ENCODE data around the gene TBC1D9B. TPM values are rescaled to one million over a fixed set of nuclear protein-coding genes. Genes with fewer than 3 reads are reported as not detected.

The TBC1D9B gene
- total and polyA plus RNA-seq, 2 experiments from 2014 or later: 55.7 to 78.8 TPM

GRCh38 chr5:179824745-179825112 lies 83.0 kb downstream of the TBC1D9B start:
- no peak overlapping the region for H3K9ac ChIP-seq
- H3K27me3 ChIP-seq (replicated peaks; ENCODE audit: insufficient read depth): no peaks in the 10 kb centered on the region
- H4K20me1 ChIP-seq (ENCODE audit: insufficient read depth): peaks cover 11% of the 10 kb centered on the region; the same call in 1 of the 2 replicates
- in situ Hi-C loops (cut with MboI): no loop called here
- no peak overlapping the region for H3K4me2 ChIP-seq (ENCODE audit: unreplicated experiment)
- WGBS, 2 experiments (ENCODE audit: low coverage in 1 of 2, low lambda C conversion rate in 2 of 2, missing lambda C conversion rate in 2 of 2): 90 to 96% methylated on average over 3 of the region's 3 CpGs
- H3K36me3 ChIP-seq (ENCODE audit: low read depth): peaks cover 42% of the 10 kb centered on the region
- TF ChIP-seq EZH2phosphoT487 (IDR thresholded peaks at IDR 0.05; ENCODE audit: insufficient read depth, low read depth) (no peak), EZH2 (IDR thresholded peaks at IDR 0.05; ENCODE audit: insufficient read depth, poor library complexity, severe bottlenecking) (no peak)
- no peak for DNase-seq
- no peak overlapping the region for H3K27ac ChIP-seq
- H3K79me2 ChIP-seq (ENCODE audit: insufficient read depth): peaks cover 70% of the 10 kb centered on the region
- no peak overlapping the region for H2AFZ ChIP-seq
- H3K9me2 ChIP-seq (ENCODE audit: insufficient read depth): no peaks in the 10 kb centered on the region
- peaks cover 18% of the 10 kb centered on the region for H3F3A ChIP-seq (ENCODE audit: insufficient read depth)
- no peaks in the 10 kb centered on the region for H3K9me3 ChIP-seq (ENCODE audit: low read depth)
- H3K4me1 ChIP-seq (ENCODE audit: insufficient read depth): peaks cover 21% of the 10 kb centered on the region
- H3K4me3 ChIP-seq: no peak overlapping the region

- H3K36me3 ChIP-seq (ENCODE audit: low read depth): peaks cover 37% of the 10 kb centered on the region
- 90% methylated on average over 21 of the region's 22 CpGs for WGBS, 2 experiments (ENCODE audit: low coverage in 1 of 2, low lambda C conversion rate in 2 of 2, missing lambda C conversion rate in 2 of 2)
- no peak overlapping the region for H3K4me2 ChIP-seq (ENCODE audit: unreplicated experiment)
- TF ChIP-seq EZH2phosphoT487 (IDR thresholded peaks at IDR 0.05; ENCODE audit: insufficient read depth, low read depth) (no peak), EZH2 (IDR thresholded peaks at IDR 0.05; ENCODE audit: insufficient read depth, poor library complexity, severe bottlenecking) (no peak)
- H3K9me3 ChIP-seq (ENCODE audit: low read depth): no peaks in the 10 kb centered on the region
- peaks cover 11% of the 10 kb centered on the region; the same call in 1 of the 2 replicates for H4K20me1 ChIP-seq (ENCODE audit: insufficient read depth)
- in situ Hi-C loops (cut with MboI): no loop called here
- H2AFZ ChIP-seq: no peak overlapping the region
- no peak overlapping the region for H3K4me3 ChIP-seq
- peaks cover 27% of the 10 kb centered on the region for H3K4me1 ChIP-seq (ENCODE audit: insufficient read depth)
- no peaks in the 10 kb centered on the region for H3K9me2 ChIP-seq (ENCODE audit: insufficient read depth)
- H3K27ac ChIP-seq: no peak overlapping the region
- H3F3A ChIP-seq (ENCODE audit: insufficient read depth): peaks cover 12% of the 10 kb centered on the region
- no peaks in the 10 kb centered on the region for H3K27me3 ChIP-seq (replicated peaks; ENCODE audit: insufficient read depth)
- H3K9ac ChIP-seq: no peak overlapping the region
- peaks cover 64% of the 10 kb centered on the region for H3K79me2 ChIP-seq (ENCODE audit: insufficient read depth)
- DNase-seq: no peak
These were observed 83.6 kb downstream of the TBC1D9B start for GRCh38 chr5:179823937-179824744.

GRCh38 chr5:179822444-179822990 lies 85.2 kb downstream of the TBC1D9B start:
- H3K27ac ChIP-seq: no peak overlapping the region
- H3K27me3 ChIP-seq (replicated peaks; ENCODE audit: insufficient read depth): no peaks in the 10 kb centered on the region
- H3K4me2 ChIP-seq (ENCODE audit: unreplicated experiment): peak overlapping the region; percentile 77
- peaks cover 24% of the 10 kb centered on the region for H3K36me3 ChIP-seq (ENCODE audit: low read depth)
- peaks cover 11% of the 10 kb centered on the region; the same call in 1 of the 2 replicates for H4K20me1 ChIP-seq (ENCODE audit: insufficient read depth)
- WGBS, 2 experiments (ENCODE audit: low coverage in 1 of 2, low lambda C conversion rate in 2 of 2, missing lambda C conversion rate in 2 of 2): 37% methylated on average over 8 of the region's 8 CpGs
- H3K9me2 ChIP-seq (ENCODE audit: insufficient read depth): no peaks in the 10 kb centered on the region
- DNase-seq: peak; percentile 22
- peaks cover 50% of the 10 kb centered on the region for H3K79me2 ChIP-seq (ENCODE audit: insufficient read depth)
- H3K4me1 ChIP-seq (ENCODE audit: insufficient read depth): peaks cover 31% of the 10 kb centered on the region
- peaks cover 3% of the 10 kb centered on the region for H3F3A ChIP-seq (ENCODE audit: insufficient read depth)
- H3K9ac ChIP-seq: peak overlapping the region; percentile 97
- H3K9me3 ChIP-seq (ENCODE audit: low read depth): no peaks in the 10 kb centered on the region
- no peak overlapping the region for H2AFZ ChIP-seq
- in situ Hi-C loops (cut with MboI): no loop called here
- H3K4me3 ChIP-seq: peak overlapping the region; percentile 78
- no peak for TF ChIP-seq EZH2phosphoT487 (IDR thresholded peaks at IDR 0.05; ENCODE audit: insufficient read depth, low read depth)
- no peak for TF ChIP-seq EZH2 (IDR thresholded peaks at IDR 0.05; ENCODE audit: insufficient read depth, poor library complexity, severe bottlenecking)

GRCh38 chr5:179822059-179822432 lies 85.7 kb downstream of the TBC1D9B start:
- no peaks in the 10 kb centered on the region for H3K9me3 ChIP-seq (ENCODE audit: low read depth)
- peak overlapping the region; percentile 78 for H3K4me3 ChIP-seq
- no peak for DNase-seq
- no peak overlapping the region for H2AFZ ChIP-seq
- peak overlapping the region; percentile 97 for H3K9ac ChIP-seq
- no peaks in the 10 kb centered on the region; the same call in 1 of the 2 replicates for H3F3A ChIP-seq (ENCODE audit: insufficient read depth)
- H3K79me2 ChIP-seq (ENCODE audit: insufficient read depth): peaks cover 45% of the 10 kb centered on the region
- peaks cover 20% of the 10 kb centered on the region for H3K36me3 ChIP-seq (ENCODE audit: low read depth)
- H3K27me3 ChIP-seq (replicated peaks; ENCODE audit: insufficient read depth): no peaks in the 10 kb centered on the region
- peak overlapping the region; percentile 91; the same call in 1 of the 2 replicates for H3K27ac ChIP-seq
- WGBS, 2 experiments (ENCODE audit: low coverage in 1 of 2, low lambda C conversion rate in 2 of 2, missing lambda C conversion rate in 2 of 2): 85 to 86% methylated on average over 3 of the region's 3 CpGs
- in situ Hi-C loops (cut with MboI): no loop called here
- H3K4me1 ChIP-seq (ENCODE audit: insufficient read depth): peaks cover 33% of the 10 kb centered on the region
- no peaks in the 10 kb centered on the region for H3K9me2 ChIP-seq (ENCODE audit: insufficient read depth)
- peaks cover 11% of the 10 kb centered on the region; the same call in 1 of the 2 replicates for H4K20me1 ChIP-seq (ENCODE audit: insufficient read depth)
- peak overlapping the region; percentile 77 for H3K4me2 ChIP-seq (ENCODE audit: unreplicated experiment)
- TF ChIP-seq EZH2phosphoT487 (IDR thresholded peaks at IDR 0.05; ENCODE audit: insufficient read depth, low read depth) (no peak), EZH2 (IDR thresholded peaks at IDR 0.05; ENCODE audit: insufficient read depth, poor library complexity, severe bottlenecking) (no peak)
